Measurements from ENCODE around the gene SERPINA10.

Gene SERPINA10, protein sequence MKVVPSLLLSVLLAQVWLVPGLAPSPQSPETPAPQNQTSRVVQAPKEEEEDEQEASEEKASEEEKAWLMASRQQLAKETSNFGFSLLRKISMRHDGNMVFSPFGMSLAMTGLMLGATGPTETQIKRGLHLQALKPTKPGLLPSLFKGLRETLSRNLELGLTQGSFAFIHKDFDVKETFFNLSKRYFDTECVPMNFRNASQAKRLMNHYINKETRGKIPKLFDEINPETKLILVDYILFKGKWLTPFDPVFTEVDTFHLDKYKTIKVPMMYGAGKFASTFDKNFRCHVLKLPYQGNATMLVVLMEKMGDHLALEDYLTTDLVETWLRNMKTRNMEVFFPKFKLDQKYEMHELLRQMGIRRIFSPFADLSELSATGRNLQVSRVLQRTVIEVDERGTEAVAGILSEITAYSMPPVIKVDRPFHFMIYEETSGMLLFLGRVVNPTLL

DNA sequence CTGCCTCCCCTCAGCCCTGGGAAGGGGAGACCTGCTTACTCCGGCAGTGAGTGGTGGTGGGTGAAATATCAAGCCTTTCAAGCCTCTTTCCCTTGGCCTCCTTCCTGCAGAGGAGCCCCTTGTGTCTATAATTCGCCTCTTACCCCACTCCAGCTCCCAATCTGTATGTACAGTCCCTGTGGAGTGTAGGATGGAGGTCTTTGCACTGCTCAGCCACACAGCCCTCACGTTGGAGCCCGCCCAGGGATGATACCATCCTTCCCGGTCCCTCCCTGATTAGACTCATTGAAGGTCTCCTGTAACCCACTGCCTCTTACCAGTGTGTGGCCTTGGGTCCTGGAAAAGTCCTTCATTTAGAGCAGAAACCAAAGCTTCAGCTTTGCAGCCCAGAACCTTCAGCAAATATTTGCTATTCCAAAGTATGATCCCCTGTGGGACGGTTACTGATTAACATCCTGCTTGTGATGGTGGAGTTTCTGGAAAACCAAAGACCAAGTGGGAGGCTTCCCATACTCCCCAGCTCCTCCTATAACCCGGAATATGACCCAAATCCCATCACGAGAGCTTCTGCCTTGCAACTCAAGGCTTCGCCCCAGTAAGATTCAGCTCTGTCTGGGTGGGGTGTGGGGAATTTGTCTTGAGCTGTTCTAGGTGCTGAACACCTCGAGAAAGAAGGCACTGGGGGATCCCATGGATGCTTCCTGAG, at the start of gene SERPINA10:
Gene SERPINA10 (minus strand): TSS at position 397 of the 706 bp plus-strand sequence. CDS start 2,675 bp downstream, outside the sequence.
- no peak for DNase-seq (ENCODE audit: low read depth)

DNA sequence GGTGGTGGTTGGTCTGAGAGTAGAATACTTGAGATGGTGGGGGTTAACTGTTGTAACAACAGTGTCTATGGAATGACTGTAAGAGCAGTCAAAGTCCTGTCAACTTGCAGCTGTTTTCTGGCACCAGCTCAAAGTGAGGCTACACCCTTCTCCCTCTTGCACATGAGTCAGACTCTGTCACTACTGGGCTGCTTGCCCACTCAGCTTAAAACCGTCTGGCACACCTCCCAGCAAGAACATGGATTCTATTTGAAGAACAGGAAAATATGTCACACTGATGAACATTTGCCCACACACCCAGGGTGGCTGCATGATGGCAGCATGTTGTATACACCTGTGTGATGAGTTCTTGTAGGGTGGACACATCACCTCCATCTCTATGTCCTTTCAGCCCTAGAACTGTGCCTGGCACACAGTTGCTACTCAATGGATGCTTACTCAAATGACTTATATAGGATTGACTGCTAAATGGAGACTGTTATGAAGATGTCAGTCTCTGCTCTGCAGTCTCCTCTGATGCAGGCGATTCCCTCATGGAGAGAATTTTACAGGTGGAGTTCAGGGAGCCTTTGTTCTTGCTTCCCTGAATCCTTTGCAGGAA, 49.4 kb upstream of the SERPINA10 start:
- DNase-seq (ENCODE audit: low read depth): peak; percentile 99

DNA sequence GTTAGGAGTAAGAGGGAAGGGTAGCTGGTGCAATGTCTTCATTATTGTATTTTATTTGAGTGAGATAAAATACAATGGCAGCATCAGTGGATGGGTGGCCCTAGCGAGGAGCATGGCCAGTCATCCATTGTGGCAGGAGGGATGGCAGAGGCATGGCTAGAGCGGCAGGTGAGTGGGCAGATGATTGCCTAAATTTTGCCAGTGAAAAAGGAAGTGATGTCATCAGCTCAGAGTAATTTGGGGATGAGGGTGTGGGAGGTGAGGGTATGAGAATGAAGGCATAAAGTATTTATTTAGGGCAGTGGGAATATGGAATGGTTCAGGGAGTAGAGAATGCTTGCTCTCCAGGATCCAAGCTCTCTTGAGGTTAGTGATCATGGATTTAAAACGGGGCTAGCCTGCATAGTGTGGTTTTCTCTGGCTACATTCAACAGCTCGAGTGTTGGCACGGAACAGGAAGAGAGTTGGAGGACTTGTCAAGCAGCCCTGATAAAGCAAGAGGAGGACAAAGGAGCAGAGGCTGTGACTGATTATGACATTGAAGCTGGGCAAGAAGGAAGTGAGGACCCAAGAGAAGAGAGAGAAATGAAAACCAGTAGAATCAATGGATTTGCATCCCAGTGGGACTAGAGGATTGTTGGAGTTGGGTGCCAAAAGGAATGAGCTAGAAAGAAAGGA, 48.7 kb upstream of the SERPINA10 start:
- DNase-seq (ENCODE audit: low read depth): no peak

DNA sequence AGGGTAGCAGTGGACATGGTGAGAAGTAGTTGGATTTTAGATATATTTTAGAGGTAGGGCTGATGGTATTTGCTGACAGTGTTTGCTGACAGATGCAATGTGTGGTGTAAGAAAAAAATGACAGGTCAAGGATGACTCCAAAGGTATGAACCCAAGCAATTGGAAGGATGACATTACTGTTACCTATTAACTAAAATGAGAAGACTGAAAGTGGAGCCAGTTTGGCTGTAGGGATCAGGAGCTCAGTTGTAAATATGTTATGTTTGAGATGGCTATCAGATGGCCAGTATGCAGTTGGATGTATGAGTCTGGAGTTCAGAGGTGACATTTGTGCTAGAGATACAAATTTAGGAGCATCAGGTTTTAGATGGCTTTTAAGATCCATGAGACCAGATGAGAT, 47.5 kb upstream of the SERPINA10 start:
- DNase-seq (ENCODE audit: low read depth): no peak

DNA sequence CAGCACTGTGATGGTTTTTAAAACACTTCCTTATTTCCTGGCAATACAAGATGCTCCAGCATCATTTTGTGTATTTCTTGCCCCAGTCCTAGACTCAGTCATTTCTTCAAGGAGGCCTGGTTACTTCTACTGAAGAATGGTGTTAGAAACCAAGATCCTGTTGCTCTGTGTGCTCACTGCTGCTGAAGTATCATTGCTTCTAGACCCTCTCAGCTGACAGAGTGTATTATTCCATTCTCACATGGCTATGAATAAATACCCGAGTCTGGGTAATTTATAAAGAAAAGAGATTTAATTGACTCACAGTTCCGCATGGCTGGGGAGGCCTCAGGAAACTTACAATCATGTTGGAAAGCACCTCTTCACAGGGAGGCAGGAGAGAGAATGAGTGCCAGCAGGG, 45.0 kb upstream of the SERPINA10 start:
- no peak for DNase-seq (ENCODE audit: low read depth)

DNA sequence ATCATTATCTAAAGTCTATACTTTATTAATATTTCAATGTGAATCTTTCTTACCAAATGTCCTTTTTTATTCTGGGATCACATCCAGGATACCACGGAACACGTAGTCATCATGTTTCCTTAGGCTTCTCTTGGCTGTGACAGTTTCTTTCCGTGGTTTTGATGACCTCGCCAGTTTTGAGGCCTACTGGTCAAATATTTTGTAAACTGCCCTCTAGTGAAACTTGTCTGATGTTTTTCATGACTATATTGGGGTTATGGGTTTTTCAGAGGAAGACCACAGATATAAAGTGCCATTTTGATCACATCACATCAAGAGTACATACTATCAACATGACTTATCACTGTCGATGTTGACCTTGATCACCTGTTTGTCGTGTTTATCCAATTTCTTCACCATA, 44.2 kb upstream of the SERPINA10 start:
- DNase-seq (ENCODE audit: low read depth): no peak

DNA sequence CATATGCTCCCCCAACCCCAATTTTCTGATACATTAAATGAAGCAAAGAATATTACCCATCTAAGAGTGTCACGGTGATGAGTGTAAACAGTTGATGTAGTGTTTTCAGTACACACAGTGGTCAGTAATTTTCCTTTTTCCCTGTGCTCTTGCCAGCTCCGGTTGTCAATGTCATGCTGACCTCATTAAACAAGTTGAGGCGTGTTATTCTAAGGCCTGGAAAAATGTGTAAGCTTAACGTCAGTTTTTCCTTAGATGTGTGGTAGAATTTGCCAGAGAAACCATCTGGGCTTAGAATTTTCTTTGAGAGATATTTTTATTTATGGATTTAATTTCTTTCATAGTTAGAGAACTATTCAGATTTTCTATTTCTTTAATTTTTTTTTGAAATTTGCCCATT, 41.8 kb upstream of the SERPINA10 start:
- DNase-seq (ENCODE audit: low read depth): no peak

DNA sequence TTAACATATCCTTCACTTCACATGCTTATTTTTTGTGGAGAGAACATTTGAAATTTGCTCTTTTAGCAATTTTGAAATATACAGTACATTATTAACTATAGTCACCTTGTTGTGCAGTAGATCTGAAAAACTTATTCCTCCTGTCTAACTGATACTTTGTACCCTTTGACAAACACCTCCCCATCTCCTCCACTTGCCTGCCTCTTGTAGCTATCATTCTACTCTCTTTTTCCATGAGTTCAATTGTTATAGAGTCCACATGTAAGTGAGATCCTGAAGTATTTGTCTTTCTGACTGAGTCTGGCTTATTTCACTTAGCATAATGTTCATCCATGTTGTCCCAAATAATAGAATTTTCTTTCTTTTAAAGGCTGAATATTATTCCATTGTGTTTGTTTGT, 39.5 kb upstream of the SERPINA10 start:
- DNase-seq (ENCODE audit: low read depth): no peak

DNA sequence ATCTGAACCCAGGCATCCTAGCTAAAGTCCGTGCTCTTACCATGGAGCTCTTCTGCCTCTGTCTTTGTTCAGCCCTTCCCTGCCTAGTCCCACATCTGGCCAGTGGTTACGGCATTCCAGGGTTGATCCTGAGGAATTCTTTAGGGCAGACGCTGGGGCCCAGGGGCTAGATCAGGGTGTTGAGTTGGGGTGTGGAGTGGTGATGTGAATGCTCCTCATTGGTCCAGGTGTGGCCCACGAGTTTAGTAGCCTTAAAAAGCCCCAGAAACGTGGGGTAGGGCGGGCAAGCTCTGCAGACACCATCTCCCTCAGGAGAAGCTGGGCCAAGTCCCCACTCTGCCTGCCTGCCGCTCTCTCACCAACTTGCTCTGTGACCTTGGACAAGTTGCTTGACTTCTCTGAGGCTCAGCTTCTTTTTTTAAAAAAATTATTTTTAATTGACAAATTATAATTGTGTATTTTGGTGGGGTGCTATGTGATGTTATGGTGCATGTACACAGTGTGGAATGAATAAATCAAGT, 39.1 kb upstream of the SERPINA10 start:
- DNase-seq (ENCODE audit: low read depth): no peak

DNA sequence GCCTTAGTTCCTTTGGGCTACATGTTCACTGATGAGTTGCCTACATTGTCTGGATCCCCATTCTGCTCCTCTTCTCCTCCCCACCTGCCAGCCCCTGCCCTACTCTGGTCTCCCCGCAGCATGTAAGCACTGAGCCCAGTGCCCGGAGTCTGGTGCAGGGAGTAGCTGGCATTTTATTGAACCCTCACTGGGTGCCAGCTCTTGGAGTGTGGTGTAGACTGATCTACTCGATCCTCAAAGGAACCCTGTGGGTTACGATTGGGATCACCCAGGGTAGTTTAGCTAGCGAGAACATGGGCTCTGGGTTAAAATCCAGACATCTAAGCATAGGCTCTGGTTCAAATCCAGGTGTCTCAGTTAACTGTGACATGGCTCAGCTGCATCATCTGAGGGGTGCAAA, 38.4 kb upstream of the SERPINA10 start:
- no peak for DNase-seq (ENCODE audit: low read depth)

DNA sequence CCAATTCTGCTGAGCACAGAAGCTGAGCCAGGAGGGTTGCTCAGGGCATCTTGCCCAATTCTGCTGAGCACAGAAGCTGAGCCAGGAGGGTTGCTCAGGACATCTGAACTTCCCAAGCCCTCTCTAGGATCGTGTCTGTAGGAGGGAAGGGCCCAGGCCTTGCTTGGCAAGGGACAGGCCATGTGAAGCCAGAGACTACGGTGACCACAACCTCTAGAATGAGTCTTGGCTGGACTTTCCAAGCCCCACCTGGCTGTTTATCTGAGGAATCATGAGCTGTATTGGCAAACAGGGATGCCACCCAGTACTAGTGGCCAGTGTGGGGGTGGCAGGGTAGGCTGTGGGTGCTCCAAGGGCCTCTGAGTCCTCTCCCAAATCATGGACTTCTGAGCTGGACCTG, 37.8 kb upstream of the SERPINA10 start:
- DNase-seq (ENCODE audit: low read depth): no peak

DNA sequence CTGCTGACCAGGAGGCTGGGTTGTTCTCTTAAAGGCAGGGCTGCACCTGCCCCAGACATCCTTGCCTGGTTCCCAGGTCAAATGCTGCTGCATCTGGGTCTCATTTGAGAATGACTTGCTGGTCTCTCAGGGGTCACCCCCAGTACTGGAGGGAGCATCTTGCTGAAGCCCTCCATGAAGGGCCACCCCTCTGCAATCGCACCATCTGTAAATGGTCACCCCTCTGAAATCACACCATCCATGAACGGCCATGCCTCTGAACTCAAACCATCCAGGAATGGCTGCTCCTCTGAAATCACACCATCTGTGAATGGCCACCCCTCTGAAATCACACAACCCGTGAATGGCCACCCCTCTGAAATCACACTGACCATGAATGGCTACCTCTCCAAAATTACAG, 37.4 kb upstream of the SERPINA10 start:
- DNase-seq (ENCODE audit: low read depth): no peak

DNA sequence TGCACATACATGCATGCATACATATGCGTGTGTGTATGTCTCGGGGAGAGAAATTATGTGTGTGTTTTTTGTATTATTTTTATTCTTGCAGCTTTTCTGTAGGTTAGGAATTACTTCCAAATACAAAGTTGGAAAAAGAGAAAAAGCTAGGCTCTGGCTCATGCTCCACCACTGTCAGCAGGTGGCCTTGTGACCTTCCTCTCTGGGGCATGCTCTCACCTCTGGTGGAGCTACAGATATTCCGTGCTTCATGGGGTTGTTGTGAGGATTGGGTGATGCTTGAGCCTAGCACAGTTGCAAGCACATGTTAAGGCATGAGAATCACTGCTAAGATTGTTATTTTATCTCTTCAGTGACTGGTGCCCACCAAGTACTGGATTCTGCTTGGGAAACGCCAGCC, 36.8 kb upstream of the SERPINA10 start:
- no peak for DNase-seq (ENCODE audit: low read depth)

DNA sequence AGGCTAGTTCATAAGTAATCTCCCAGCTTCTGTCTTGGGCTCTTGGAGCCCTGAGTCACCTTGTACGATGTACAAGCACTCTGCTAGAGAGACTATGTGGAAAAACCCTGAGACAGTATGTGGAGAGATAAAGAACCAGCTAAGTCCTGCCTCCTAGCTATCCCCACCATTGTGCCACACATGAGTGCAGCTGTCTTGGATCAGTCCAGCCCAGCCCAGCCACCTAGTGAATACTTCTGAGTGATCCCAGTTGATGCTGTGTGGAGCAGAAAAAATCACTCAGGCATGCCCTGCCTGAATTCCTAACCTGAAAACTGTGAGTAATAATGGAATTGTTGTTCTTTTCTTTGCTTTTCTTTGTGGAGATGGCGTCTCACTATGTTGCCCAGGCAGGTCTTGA, 35.1 kb upstream of the SERPINA10 start:
- no peak for DNase-seq (ENCODE audit: low read depth)

DNA sequence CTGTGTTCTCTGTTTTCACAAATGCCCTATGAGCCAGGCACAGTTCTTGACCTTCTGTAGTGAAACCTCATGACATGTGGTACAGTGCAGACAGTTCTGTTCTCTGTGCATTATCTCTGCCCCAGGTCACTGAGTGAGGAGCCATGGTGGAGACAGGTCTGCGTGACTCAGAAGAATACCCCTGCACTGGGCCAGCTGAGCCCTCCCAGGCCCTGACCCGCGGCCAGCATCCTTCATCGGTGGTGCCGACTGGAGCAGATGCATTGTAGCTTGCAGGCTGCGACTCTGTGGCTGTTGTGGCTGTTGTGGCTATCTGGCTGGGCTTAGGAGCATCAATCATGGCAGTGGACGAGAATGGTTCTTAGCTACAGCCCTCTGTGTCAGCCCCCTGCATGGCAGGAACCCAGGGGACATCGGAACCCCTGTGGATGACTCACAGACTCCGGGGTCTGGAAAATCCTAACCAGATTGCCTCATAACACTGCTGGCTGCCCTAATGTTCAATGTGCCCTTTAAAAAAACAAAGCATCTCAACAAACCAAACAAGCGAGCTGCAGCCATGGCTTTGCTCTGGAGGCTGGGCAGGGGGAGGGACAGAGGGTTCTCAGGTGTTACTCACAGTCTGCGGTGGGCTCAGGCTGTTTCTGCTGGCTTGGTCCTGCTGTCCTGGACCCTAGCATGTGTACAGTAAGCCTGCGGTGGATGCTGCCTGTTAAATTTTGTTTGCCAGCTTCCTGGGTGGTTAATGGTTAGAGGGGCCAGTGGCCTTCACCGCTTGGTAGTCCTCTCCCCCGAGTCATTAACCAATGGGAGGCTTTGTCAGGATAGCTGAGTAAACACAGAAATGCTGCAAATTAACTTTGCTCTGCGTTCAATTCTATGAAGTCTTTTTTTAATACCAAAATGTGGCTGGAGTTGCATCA, 29.8 kb upstream of the SERPINA10 start, which contains the start of gene SERPINA6:
Gene SERPINA6 (minus strand): TSS at position 689 of the 923 bp plus-strand sequence. CDS start 8,688 bp downstream, outside the sequence.
- DNase-seq (ENCODE audit: low read depth): no peak

DNA sequence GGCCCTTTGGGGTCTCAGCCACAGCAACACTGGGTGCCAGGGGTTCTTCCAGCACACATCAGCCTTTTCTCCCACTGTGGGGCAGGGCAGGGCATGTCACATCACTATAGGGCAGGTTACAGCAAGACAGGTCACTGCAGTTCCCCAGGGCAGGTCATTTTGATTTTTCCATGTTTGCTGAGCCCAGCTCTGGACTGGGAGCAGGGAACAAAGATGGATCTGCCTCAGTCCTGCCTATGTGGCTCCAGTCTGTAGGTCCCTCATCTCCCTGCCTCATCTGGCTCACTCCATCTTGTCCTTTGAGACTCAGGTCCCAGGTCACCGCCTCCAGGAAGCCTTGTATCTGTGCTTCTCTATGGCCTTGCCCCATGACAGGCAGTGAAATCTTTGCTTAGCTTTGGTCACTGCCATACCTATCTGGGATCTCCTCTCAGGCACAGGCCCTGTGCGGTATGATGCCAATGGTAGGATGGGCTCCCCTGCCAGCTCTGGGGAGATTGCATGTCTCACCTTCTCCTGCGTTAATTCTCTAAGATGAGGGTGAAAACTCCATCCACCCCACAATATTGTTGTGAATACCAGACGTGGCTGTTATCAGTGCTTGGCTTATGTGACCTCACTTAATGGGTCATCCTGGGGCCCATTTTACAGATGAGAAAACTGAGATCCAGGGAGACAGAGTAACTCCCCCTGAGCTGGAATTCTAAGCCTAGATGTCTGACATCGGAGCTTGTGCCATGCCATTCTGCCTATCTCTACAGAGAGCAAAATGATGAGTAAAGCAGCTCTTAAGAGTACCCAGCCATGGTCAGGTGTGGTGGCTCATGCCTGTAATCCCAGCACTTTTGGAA, 28.6 kb upstream of the SERPINA10 start:
- DNase-seq (ENCODE audit: low read depth): no peak

DNA sequence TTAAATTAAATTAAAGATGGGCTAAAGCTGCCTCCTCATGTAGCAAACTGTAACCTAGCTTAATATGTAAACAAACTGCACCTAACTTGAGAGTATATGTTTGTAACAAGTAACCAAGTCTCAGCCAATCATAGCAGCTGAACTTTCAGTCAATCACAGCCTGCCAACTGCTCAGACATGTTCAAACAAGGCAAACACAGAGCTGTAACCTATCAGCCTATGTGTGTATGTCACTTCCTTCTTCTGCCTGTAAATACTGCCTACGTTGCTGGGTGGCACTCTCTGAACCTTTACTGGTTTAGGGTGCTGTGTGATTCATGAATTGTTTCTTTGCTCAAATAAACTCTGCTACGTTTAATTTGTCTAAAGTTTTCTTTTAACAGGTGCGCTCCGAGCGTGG, 27.2 kb upstream of the SERPINA10 start:
- DNase-seq (ENCODE audit: low read depth): no peak

DNA sequence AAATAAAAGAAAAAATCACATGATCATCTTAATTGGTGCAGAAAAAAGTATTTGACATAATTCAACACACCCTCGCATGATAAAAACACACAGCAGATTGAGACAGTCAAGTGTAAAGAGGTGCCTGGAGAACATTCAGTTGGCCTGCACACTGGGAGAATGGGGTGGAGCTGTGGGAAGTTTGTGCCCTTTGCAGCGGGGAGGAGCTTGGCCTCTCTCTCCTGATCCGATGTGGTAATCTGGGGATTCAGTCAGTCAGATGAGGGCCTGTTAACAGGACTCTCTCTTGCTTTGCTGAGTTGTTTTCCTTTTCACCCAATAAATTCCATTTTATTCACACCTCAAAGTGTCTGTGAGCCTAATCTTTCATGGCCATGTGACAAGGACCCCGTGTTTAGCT, 24.2 kb upstream of the SERPINA10 start:
- no peak for DNase-seq (ENCODE audit: low read depth)

DNA sequence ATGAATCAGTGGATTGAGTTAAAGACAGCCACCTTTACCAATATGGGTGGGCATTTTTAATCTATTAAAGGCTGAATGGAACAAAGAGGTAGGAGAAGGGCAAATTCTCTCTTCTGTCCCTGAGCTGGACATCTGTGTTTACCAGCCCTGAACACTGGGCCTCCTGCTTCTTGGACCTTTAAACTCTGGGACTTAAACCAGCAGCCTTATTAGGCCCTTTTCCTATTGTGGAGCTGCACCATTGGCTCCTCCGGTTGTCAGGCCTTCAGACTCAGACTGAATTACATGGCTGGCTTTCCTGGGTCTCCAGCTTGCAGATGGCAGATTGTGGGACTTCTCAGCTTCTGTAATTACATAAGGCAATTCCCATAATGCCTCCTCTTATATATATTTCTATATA, 23.6 kb upstream of the SERPINA10 start:
- DNase-seq (ENCODE audit: low read depth): no peak

DNA sequence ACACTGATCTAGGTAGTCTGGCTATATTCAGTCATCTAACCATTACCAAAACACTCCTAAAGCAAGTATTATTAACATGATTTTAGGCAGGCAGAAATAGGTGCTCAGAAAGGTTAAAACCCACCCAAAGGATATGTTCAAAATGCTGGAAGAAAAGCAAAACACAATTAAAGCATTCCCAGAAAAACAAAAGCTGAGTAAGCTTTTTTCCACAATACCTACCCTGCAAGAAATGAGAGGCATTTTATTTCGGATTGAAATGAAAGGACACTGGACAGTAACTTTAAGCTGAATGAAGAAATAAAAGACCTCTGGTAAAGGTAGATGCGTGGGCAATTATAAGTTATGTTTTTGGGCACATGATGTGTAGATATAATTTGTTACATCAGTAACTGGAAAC, 21.8 kb upstream of the SERPINA10 start:
- no peak for DNase-seq (ENCODE audit: low read depth)

Measured in GM04504 (cell line).